Esophagus muscularis mucosa (tissue), 4 donors: ENCODE data around the gene ARHGAP31. TPM values are rescaled to one million over a fixed set of nuclear protein-coding genes. Genes with fewer than 3 reads are reported as not detected.
A peak's percentile ranks its signal among the peaks of the same experiment; 100 is the strongest.

ENCODE experiments used
- DNase-seq: peaks from one replicate; pipeline ENCODE4 v3.0.0-alpha.2; 2017; ENCODE audit errors: extremely low spot score
- H3K27ac ChIP-seq, 4 donors: fragments of 200-600 bp; sonication (generic); replicated peaks in 1 of 4; 1 replicate in 3 of 4; 2 replicates in 1 of 4; pipeline ENCODE4 v1.5.1; 2016 to 2019; ENCODE audit warnings: mild to moderate bottlenecking in 1 of 4
- H3K27me3 ChIP-seq, 4 donors: fragments of 200-600 bp; sonication (generic); one replicate each; pipeline versions ENCODE4 v1.5.1 to v1.6.0; 2016 to 2019
- H3K36me3 ChIP-seq, 4 donors: fragments of 200-600 bp; sonication (generic); one replicate each; pipeline ENCODE4 v1.5.1; 2016 to 2019
- H3K4me1 ChIP-seq, 4 donors: fragments of 200-600 bp; sonication (generic); one replicate each; pipeline ENCODE4 v1.5.1; 2016 to 2019
- H3K4me3 ChIP-seq, 4 donors: fragments of 200-600 bp; sonication (generic); 1 replicate in 2 of 4; 2 replicates in 2 of 4; pipeline ENCODE4 v1.5.1; 2016 to 2019; ENCODE audit warnings: mild to moderate bottlenecking in 4 of 4, moderate library complexity in 1 of 4
- H3K9me3 ChIP-seq, 4 donors: fragments of 200-600 bp; sonication (generic); 1 replicate in 3 of 4; 2 replicates in 1 of 4; pipeline ENCODE4 v1.5.1; 2016 to 2019
- CTCF ChIP-seq, 3 experiments: fragments of 200-600 bp in 2 of 3; fragments of 450-650 bp in 1 of 3; sonication (generic) in 2 of 3; IDR thresholded peaks; one replicate each; pipeline ENCODE4 v1.5.1; 2017 to 2019; ENCODE audit warnings: antibody characterized with exemption in 3 of 3, mild to moderate bottlenecking in 2 of 3, moderate library complexity in 1 of 3
- EP300 ChIP-seq: sonication (generic); formaldehyde crosslinking; IDR thresholded peaks from one replicate; pipeline ENCODE4 v1.6.1; 2017; ENCODE audit warnings: antibody characterized with exemption
- POLR2A ChIP-seq: fragments of 450-650 bp; IDR thresholded peaks from one replicate; pipeline ENCODE4 v1.6.1; 2017; ENCODE audit warnings: antibody characterized with exemption, moderate library complexity, mild to moderate bottlenecking, low read depth
- POLR2AphosphoS5 ChIP-seq, 2 donors: sonication (generic); formaldehyde crosslinking; IDR thresholded peaks; one replicate each; pipeline ENCODE4 v1.6.1; 2017; ENCODE audit warnings: antibody characterized with exemption in 2 of 2
- WGBS: methylation state at CpG from one replicate; pipeline ENCODE4 v1.1.5; 2018; 5-methylcytosine and 5-hydroxymethylcytosine counted together
- intact Hi-C: fragments of 100-400 bp; cut with DNase I; formaldehyde crosslinking; loops from one replicate; pipeline ENCODE4 v1.15.1; 2023
- total RNA-seq, 4 donors: library from RNA; depleted of rRNA; stranded (reverse); fragments of >200 nt; gene quantifications; one replicate each; pipeline versions ENCODE4 v1.1.0 to v1.2.1, GENCODE V29; 2016

ARHGAP31 gene
- total RNA-seq, 4 donors from 2014 or later: 14.5 to 25.9 (median 23.1) TPM

DNA sequence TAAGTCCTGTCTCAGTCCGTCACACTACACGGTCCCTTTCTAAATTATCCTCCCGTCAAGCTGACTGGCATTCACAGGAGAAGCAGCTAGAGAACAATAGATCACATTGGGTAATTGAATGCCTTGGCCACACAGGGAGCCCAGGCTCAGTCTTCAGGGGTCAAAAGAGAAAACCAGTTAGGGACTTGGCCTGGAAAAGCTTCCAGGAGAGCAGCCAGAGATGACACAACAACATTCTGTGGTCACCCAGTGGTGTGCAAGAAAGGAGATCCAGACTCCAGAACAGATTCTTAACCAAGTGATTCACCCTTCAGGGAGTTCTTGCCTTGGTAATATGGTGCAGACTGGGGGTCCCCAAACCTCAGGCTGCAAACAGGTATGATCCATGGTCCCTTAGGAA lies 15.9 kb downstream of the ARHGAP31 start:
- intact Hi-C loops: no loop called here
- TF ChIP-seq POLR2AphosphoS5 (IDR thresholded peaks at IDR 0.05): no peak
- TF ChIP-seq CTCF (IDR thresholded peaks at IDR 0.05): no peak
- no peak for TF ChIP-seq POLR2A
- TF ChIP-seq EP300: no peak
- 91% methylated on average over 3 of the region's 3 CpGs for WGBS

DNA sequence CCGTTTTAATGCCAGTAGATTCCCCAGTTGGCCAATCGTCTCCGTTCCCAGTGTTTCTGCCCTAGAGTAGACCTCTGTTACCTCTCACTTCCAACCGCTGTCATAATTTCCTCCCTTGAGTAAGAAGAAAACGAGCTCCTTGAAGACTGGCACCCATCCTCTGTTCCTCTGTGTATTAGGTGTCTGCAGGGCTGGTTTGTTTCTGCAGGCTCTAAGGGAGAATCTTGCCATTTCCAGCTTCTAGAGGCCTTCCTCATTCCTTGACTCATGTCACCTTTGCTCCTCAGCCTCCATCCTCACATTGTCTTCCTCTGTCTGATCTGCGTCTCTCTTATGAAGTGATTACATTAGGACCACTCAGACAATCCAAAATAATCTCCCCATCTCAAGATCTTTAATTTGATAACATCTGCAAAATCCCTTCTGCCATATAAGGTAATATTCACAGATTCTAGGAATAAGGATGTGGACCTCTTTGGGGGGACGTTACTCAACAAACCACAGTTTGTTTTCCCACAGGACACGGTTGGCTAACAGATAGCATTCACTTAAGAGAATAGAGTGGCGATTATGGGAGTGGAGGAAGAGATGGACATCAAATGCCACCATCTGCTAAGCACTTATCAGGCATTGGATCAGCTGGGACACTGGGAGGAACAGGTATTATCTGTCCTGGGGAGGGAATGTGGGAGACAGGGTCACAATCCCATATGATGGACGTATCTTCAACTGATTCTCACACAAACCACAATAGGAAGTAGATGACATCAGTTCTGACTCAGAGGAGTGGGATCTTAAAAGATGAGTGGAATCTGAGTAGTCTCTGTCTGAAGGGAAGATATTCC lies 17.1 kb downstream of the ARHGAP31 start:
- Histone ChIP-seq H3K4me3 (no peak overlapping the region), H3K9me3 (no peaks in the 10 kb centered on the region), H3K27ac (no peak overlapping the region), H3K4me1 (peaks cover 8 to 40% (median 21%) of the 10 kb centered on the region in 4 donors), H3K27me3 (no peaks in the 10 kb centered on the region), H3K36me3 (peaks cover 0 to 41% (median 23%) of the 10 kb centered on the region in 4 donors)
- intact Hi-C loops: no loop called here
- DNase-seq: peak; percentile 21
- 78% methylated on average over 10 of the region's 10 CpGs for WGBS
- no peak for TF ChIP-seq CTCF (IDR thresholded peaks at IDR 0.05)
- TF ChIP-seq EP300: no peak
- no peak for TF ChIP-seq POLR2A
- TF ChIP-seq POLR2AphosphoS5 (IDR thresholded peaks at IDR 0.05): no peak

More for the DNA sequence above, 15.9 kb downstream of the ARHGAP31 start:
- Histone ChIP-seq H3K4me3 (no peak overlapping the region), H3K36me3 (peaks cover 0 to 34% (median 21%) of the 10 kb centered on the region in 4 donors), H3K9me3 (no peaks in the 10 kb centered on the region), H3K27me3 (no peaks in the 10 kb centered on the region), H3K4me1 (peaks cover 10 to 43% (median 24%) of the 10 kb centered on the region in 4 donors), H3K27ac (no peak overlapping the region)
- DNase-seq: peak; percentile 64

GRCh38 chr3:119313461-119313860 lies 19.3 kb downstream of the ARHGAP31 start:
- Histone ChIP-seq H3K27me3 (no peaks in the 10 kb centered on the region), H3K4me3 (no peak overlapping the region), H3K9me3 (no peaks in the 10 kb centered on the region), H3K36me3 (peaks cover 0 to 36% (median 21%) of the 10 kb centered on the region in 4 donors), H3K27ac (no peak overlapping the region), H3K4me1 (peaks cover 8 to 50% (median 21%) of the 10 kb centered on the region in 4 donors)
- intact Hi-C loops: no loop called here
- DNase-seq: no peak
- 87% methylated on average over 3 of the region's 3 CpGs for WGBS
- TF ChIP-seq POLR2AphosphoS5 (IDR thresholded peaks at IDR 0.05) (no peak), CTCF (IDR thresholded peaks at IDR 0.05) (no peak)

DNA sequence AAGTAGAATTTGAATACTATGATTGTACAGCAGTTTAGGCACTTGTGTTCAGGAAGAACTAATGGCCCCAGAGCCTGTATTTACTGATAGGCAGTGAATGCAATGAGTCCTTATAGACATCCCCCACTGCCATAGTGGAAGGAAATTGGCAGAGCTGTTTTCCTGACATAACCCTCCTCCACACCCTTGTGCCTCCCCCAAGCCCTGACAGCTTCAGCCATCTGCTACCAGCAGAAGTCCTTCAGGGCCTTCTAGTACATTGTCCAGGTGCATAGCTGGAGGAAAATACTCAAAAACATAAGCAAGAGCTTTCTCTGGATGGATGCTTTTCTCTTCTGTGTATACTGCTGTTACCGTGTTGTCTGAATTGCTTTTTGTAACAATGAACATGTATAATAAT lies 20.6 kb downstream of the ARHGAP31 start:
- peaks cover 8 to 43% (median 17%) of the 10 kb centered on the region in 4 donors for H3K4me1 ChIP-seq
- 84% methylated on average over 1 of the region's 1 CpG for WGBS
- no peaks in the 10 kb centered on the region for H3K9me3 ChIP-seq
- H3K27me3 ChIP-seq: no peaks in the 10 kb centered on the region
- peaks cover 0 to 28% (median 14%) of the 10 kb centered on the region in 4 donors for H3K36me3 ChIP-seq
- intact Hi-C loops: no loop called here
- no peak overlapping the region for H3K27ac ChIP-seq
- no peak for TF ChIP-seq CTCF (IDR thresholded peaks at IDR 0.05)
- TF ChIP-seq POLR2A: no peak
- TF ChIP-seq EP300: no peak
- no peak for TF ChIP-seq POLR2AphosphoS5 (IDR thresholded peaks at IDR 0.05)
- H3K4me3 ChIP-seq: no peak overlapping the region
- no peak for DNase-seq
